HT1080 (cell line): Measurements from ENCODE around the gene NBAS. TPM values are rescaled to one million over a fixed set of nuclear protein-coding genes. Genes with fewer than 3 reads are reported as not detected.

ENCODE experiments used
- DNase-seq: peaks from one replicate; pipeline ENCODE4 v3.0.0-alpha.2; 2015; ENCODE audit warnings: low read depth
- total RNA-seq: library from RNA; depleted of rRNA; stranded (reverse); fragments of >200 nt; shearing (Covaris generic); gene quantifications from 2 replicates; pipeline ENCODE4 v1.2.3, GENCODE V29; 2014

The NBAS gene
- total RNA-seq, 1 experiment from 2014 or later, result 34.2 TPM

DNA sequence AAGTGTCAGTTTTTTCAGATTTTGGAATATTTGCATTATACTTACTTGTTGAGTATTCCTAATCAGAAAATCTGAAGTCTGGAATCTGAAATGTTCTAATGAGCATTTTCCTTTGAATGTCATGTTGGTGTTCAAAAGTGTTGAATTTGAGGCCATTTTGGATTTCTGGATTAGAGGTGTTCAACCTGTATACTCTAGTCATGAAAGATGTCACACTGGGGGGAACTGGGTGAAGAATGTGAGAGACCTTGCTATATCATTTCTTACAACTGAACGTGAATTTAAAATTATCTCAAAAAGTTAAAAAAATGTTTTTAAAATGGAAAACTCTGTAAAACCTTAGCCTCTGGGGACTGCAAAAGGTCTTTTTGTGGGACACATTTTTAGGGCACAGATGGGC lies 384.5 kb downstream of the NBAS start:
- DNase-seq, result no peak

DNA sequence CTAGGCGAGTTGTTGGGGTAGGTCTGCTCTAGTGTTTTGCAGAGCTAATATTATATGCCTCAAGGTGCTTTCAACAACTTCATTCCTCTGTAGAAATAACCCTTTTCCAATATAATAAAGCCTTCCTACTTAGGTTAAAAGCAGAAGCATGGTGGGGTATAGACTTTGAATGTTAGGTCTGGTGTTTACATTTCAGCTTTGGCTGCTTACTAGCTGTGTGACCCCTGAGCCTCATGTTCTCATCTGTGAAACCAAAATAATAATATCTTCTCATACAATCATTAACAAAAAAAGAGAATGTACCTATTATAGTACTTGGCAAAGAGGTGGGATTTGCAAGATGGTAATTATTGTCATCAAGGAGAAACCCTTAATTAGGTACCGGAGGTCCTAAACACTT lies 386.6 kb downstream of the NBAS start:
- DNase-seq, result no peak

DNA sequence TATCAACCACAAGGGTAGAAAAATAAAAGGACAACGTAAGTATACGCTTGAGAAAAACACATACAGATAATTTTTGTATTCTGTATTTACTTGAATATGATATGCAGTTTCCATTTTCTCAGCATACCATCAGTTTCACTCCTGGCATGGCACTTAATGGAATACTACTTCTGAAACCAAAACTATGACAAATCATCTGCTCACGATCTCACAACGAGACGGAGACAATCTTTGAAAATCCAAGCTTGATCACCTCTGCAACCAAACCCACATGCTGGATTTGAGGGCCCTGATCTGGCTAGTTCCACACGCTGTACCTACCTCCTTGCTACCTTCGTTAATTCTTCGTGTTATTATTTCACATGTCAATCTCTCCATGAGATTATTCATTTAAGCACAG lies 387.6 kb downstream of the NBAS start:
- no peak for DNase-seq

DNA sequence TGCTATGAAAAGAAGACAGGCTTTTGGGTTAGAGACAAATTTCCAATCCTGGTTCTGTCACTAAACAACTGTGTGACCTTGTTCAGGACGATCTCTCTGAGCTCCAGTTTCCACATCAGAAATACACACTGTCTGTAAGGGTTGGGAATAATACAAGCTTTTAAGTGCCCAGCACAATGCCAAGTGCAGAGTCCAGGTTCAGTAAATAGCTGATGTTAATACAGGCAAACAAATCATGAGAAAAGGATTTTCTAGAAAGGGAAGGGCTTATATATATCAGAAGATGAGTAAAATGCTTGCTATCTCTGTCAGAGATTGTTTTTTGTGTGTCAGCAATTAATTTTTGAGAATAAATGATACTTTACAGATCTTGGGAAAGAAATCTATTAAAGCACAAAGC lies 388.3 kb downstream of the NBAS start:
- DNase-seq, result no peak

DNA sequence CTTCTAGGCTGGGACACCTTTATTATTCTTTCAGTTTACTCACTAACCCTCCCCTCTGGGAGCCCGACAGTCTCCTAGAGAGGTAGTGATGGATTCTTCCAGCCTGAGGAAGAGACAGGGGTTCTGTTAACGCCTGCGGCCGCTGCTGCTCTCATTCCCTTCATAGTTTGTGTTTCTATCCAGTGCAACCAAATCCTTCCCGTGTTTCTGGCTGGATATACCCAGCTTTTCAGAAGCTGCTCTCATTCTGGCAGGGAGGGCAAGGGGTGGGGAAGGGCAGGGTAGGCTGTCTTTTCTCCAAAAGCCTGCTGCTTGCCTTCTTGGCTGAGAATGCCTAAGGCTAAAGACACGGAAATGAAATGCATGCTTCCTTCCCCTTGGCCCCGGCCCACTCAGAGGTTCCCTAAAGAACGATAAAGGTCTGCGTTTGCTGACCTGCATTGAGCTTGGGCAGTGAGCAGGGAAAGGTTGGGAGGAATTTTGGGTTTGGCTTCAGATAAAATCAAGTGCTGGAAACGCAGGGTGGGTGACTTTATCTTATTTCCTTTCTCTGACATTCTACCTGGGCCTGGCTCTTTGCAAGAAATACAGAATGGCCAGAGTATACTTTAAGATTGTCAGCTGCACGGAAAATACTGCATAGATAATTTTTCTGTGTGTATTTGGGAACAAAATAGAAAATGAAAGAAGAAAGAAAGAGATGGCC lies 390.9 kb downstream of the NBAS start:
- no peak for DNase-seq

DNA sequence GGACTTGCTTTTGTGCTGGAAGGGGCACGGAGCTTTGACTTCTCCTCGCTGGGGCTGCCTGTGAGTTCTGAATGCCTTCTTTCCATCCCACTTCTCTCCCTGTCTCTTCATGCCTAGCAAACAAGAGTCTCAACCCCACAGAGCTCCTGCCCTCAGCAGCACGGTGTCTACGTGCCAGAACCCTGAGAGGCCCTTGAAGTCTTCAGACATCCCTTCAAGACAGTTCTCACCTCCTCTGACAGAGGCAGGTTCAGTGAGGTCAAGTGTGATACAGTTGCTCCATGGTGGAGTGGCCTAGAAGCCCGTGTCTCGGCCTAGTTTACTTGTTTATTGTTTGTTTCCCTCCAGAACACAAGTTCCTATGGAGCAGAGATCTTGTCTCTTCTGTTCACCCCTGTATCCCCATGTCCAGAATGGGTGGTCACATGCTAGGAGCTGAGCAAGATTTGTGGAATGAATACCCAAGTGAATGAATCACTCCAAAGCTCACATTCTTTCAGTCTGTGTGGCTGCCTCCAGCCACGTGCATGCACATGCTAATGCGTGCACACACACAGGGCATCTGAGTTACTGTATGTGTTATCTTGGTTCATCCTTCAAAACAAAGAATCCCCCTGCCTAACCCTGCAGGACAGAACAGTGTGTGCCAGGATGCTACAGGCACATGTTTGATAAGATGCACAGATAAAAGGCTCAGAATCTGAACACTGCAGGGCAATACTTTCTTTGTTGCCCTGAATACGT lies 391.6 kb downstream of the NBAS start:
- peak; percentile 94 for DNase-seq

DNA sequence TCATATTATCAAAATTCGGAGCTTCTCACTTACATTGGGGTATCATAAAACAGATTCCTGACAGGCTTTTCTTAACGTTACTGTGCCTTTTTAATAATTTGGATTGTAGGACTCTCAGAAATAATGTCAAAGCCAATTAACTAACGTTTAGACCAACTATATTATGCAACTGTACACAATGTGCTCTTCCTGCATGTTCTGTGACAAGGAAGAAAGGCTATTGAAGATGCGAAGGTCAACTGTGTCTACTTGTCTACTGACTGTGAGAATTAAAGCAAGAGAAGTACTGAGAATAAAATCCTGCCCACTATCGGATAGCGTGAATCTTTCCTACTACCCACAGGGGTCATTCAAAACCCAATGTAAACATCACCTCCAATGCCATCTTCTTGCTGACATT lies 393.0 kb downstream of the NBAS start:
- DNase-seq, result no peak

DNA sequence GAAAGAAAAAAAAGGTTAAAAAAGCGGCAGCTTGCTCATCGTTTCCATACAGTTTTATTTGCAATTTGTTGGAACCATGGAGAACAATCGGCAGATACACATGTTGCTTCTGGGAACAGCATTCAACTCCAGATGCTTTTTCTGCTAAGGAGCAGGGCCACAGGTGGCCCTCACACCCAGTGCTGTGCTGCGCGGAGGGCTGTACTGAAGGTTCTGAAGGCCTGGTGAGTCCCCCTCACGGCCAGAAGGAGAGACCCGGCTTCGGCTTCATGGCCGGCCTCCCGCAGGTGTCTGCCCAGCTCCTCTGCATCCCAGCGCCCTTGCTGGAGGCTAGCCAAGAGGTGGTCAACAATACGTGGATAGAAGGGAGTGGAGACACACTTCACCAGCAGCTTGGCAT lies 394.3 kb downstream of the NBAS start:
- DNase-seq, result no peak

DNA sequence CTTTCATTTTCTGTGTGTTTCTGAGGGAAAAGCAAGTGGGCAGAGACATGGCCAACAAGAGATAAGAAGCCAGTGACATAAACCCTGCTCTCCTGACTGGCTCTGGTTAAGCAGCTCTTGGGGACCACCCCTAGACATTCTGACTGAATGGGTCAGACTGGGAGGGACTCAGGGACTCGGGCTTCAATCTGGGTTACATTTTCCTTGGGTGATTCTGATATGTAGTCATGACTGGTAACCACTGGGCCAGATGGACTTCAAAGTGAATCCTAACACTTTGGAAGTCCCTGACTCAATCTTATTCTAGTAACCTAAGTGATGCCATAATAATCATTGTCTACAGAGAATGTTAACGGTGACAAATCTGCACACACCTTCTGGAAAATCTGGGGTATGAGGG lies 397.8 kb downstream of the NBAS start:
- no peak for DNase-seq

DNA sequence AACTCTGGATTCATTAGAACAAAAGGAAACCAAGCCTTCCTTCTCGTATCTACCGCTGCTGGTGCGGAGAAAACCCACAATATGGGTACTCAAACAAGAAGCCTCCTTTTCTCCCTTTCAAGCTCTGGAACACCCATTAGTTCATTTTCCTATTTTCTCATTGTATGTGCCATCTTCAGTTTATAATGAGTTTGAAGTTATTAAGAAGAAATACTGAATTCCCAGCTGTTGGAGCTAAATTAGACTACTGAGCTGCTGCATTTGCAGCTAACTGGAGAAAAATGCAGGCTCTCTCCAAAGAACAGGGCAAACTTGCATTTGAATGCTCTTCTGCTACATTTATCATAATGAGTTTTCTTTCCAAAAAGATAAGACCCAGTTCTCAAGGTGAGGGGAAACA lies 398.5 kb downstream of the NBAS start:
- DNase-seq, result no peak

DNA sequence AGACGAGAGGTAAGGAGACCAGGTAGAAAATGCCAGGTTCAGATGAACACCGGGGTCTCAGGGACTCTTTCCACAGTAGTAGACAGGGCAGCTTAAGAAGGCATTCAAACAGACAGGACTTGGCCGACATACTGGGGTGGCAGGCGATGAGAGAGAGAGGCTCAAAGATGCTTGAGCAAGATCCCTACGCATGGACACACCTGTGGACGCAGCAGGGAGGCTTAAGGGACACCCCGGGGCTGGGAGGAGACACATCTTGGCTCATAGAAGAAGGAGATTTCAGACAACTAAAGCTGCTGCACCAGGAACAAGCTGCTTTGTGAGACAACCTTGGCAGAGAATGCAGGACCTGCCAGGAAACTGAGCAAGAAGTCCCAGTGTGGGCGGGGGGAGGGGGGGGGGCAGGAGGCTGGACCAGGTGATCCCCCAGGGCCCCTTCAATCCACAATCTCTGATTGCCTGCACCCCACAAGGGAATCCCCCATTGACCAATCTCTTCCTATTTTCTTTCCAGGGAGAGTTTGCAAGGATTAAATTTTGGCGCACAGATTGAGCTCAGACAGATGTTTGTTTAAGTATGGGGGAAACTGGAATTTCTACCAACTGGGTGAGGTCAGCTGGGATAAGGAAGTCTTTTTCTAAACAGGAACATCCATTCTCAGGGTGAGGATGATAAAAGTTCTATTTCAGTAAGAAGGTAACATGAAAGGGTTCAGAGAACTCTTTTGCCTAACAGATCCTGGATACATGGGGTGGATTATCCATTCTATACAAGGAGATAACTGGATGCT lies 400.7 kb downstream of the NBAS start:
- DNase-seq, result no peak

DNA sequence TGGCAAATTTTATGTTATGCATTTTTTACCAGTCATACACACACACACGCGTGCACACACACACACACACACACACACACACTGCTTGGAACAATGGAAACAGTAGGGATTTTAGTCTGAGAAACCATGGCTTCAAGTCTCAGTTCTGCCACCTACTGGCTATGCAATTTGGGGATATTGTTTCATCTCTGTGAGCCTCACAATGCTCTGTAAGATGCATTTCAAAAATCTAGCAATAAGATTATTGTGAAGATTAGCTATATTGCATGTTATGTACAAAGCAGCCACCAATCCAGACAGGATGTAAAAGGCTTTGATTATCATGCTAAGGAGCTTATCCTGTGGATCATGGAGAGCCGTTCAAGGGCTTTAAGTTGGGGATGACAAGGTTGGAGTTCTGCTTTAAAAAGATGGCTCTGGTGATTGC lies 401.4 kb downstream of the NBAS start:
- DNase-seq, result peak; percentile 56

DNA sequence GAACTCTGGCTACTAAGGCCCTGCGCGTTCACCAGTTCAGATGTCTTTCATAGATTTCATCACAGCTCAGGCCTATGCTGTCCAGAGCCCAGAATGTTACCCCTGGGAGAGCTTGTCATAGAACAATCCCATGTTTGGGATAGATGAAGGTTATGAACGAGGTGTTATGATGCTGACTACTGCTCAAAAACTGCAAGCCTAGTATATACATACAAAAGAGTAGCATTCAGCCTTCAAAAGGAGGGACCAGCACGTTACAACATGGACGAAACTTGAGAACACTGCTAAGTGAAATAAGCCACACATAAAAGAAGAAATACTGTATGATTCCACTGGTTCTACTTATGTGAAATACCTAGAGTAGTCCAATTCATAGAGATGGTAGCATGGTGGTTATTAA lies 401.9 kb downstream of the NBAS start:
- DNase-seq, result no peak

DNA sequence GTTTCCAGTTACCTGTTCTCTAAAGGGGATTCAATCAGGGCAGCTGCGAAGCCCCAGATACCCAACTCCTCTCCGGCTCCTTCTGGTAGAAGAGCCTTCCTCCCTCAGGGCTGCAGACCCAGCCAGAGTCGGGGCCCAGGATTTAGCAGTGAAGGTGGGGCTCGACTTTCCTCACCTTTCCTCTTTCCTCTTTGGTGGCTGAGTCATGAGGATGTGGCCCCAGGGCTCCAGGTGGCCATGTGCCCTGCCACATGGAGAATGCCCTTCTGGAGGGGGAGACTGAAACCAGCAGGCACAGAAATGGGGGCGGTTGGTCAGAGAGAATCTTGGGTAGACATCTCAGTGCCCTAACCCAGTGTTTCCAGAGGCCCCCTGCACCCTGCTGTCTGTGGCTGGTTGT lies 402.6 kb downstream of the NBAS start:
- no peak for DNase-seq

DNA sequence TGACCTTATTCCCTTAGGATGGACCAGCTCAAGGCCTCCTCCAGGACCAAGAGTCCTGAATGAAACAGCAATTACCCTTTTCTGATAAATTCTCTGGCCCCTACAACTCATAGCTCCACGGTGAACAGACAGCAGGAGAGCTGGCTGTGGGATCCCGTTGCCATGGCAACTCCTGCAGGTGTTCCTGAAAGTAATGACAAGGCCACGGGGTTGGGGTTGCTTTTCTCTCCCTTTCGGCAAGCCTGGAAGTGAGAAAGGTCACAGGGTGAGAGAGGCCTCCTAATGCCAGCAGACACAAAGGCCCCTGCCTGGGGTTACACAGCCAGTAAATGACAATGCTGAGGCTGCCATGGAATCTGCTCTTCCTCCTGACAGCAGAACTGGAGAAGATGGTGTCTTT lies 403.0 kb downstream of the NBAS start:
- DNase-seq, result no peak

DNA sequence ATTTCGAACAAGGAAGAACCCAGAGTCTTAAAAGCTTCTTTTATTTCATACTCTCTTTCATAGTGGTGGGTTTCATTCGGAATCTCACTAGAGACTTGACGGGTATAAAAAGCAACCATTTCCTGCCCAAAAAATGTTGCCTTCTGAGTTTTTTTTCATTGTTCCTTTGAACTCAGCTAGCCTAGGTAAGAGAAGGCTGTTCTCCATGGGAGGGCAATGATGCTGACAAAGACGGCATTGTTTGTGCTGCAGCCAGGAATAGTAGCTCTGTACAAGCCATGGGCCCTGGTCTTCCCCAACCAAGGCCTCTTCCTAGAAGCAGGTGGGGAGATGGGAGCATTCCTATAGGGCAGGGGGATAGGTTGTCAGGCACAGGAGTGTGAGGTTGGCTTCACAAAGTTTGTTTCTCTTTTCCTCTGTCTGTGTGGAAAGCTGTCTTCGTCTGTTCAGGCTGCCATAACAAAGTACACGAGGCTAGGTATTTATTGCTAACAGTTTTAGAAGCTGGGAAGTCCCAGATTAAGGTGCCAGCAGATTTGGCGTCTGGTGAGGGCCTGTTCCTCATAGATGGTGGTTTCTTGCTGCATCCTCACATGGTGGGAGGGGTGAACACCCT lies 405.1 kb downstream of the NBAS start:
- DNase-seq, result no peak

DNA sequence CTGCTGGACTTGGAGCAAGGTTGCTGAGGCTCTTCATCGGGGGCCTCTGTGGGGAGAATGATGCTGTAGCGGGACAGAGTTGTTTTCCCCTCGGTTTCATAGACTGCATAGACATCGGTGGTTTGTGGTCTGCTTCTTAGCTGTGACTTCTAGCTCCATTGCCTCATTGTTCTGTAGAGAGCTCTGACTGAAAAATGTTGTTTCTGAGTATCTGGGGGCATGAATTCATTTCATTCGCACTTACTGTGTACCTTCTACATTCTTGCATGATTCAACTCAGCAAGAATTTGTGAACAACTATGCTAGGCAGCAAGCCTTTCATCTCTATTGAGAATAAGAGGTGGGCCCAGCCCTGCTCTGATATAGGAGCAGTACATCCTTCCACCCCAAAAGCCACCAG lies 406.8 kb downstream of the NBAS start:
- peak; percentile 57 for DNase-seq

DNA sequence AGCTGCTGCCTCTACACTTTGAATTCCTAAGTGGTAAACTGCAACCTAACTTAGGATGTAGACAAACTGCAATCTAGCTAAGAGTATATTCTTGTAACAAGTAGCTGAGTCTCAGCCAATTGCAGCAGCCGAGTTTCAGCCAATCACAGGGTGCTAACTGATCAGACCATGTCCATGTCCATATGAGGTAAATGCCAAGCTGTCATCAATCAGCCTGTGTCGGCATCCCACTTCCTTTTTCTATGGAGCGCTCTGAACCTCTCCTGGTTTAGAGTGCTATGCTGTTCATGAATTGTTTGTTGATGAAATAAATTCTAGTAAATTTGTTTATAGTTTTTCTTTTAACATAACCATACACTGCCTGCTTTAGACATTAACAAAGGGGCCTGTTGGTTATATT lies 408.8 kb downstream of the NBAS start:
- peak; percentile 8 for DNase-seq

DNA sequence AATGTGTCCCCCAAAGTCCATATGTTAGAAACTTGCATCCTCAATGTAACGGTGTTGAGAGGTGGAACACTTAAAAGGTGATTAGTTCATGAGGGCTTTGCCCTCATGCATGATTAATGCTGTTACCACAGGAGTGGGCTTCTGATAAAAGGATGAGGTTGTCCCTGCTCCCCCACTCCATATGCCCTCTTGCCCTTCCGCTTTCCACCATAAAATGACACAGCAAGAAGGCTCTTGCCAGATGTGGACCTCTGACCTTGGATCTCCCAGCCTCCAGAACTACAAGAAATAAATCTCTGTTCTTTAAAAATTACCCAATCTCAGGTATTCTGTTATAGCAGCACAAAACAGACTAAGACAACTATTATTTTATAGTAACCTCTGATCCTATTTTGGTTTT lies 412.1 kb downstream of the NBAS start:
- DNase-seq, result no peak

DNA sequence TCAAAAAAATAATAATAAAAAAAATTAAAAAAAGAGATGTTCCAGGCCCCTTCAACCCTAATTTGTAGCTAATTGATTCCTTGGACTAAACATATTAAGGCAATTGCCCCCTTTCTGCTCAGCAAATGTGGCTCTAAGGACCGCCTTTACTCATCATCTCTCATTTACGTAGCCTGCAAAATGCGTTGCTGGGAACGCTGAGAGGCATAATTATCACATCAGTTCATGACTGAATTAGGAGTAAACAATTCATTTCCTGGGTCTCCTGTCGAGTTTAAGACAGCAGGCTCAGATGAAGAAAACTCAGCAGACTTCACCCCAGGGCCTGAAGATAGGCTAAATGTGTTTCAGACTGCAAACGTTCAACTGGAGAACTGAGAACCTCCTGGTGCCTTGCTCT lies 413.5 kb downstream of the NBAS start:
- no peak for DNase-seq

DNA sequence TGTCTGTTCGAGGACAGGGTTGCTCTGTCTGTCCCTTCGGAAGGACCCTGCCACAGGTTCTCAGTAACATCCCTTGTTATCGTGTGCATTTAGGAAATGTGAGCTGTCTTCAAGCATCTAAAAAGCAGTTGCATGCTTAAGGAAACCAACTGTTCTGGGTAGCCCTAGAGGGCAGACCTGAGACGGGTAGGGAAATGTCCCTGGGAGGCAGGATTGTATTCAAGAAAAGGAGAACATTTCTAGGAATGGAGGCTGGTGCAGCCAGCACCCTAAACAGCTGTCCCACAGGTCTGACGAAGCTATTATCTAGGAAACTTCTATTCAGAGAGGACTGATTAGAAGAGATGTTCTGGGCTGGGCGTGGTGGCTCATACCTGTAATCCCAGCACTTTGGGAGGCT lies 414.2 kb downstream of the NBAS start:
- no peak for DNase-seq

DNA sequence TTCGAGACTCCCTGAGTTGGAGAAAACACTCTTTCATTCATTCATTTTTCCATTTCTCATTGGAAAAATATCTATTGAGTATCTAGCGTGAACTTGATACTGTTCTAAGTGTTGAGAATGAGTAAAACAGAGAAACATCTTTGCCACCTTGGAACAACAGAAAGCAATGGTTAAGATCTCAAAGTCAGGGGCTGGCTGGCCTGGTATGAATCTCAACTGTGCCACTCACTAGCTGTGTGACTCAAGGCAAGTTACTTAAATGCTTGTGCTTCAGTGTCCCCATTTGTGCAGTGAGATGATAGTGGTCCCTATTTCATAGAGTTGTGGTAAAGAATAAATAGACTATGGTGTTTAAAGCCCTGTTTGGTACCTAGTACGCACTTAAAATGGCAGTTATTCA lies 415.2 kb downstream of the NBAS start:
- no peak for DNase-seq
